HCT116 (cell line): Measurements from ENCODE around the gene CXCL9. TPM values are rescaled to one million over a fixed set of nuclear protein-coding genes. Genes with fewer than 3 reads are reported as not detected.
"Not testable (repeated sequence)": the region's sequence is repeated elsewhere in the genome, so short reads cannot be mapped to it uniquely, and the experiment has no call there.

ENCODE experiments used
- ATAC-seq: fragments of 200-7000 bp; cut with Tn5 transposase; 2 replicates; pipeline ENCODE4 v1.9.1; 2020; ENCODE audit warnings: mild to moderate bottlenecking, moderate library complexity
- BruUV-seq: library from RNA; stranded (reverse); fragments of 400-500 nt; replicated peaks from 2 replicates; lab custom pipeline; 2021; lab: Mats Ljungman, UMichigan
- CTCF ChIA-PET: fragments of 300-600 bp; sonication (Branson Sonifier 250); formaldehyde crosslinking; loops from one replicate; lab custom pipeline; 2021; ENCODE audit warnings: antibody characterized with exemption; lab: Charles Lee
- POLR2A ChIA-PET: fragments of 300-600, 350-600 bp; sonication (Branson Sonifier 250); formaldehyde crosslinking; loops from one replicate; lab custom pipeline; 2021; ENCODE audit warnings: antibody characterized with exemption; lab: Charles Lee
- RAD21 ChIA-PET, 2 experiments: fragments of 300-600 bp; sonication (Branson Sonifier 250); formaldehyde crosslinking; loops; one replicate each; lab custom pipeline; 2023; ENCODE audit warnings: low total read pairs in 2 of 2; ENCODE audit not compliant: uncharacterized antibody in 2 of 2, unreplicated experiment in 2 of 2, low non-redundant PET in 1 of 2; lab: Charles Lee
- DNase-seq: peaks from one replicate; pipeline ENCODE4 v3.0.0-alpha.2; 2010; ENCODE audit warnings: low read depth, low spot score
- H2AFZ ChIP-seq: fragments of 200-600 bp; shearing (Covaris generic), sonication (generic); 2 replicates; pipeline ENCODE4 v1.6.1; 2017; ENCODE audit warnings: low read depth, mixed run types, mixed read lengths, antibody characterized with exemption, low read length; ENCODE audit not compliant: poor library complexity, severe bottlenecking
- H3K27ac ChIP-seq: 2 replicates; pipeline ENCODE4 v1.5.1; 2012; ENCODE audit warnings: low read depth, low read length
- H3K27me3 ChIP-seq: fragments of 200-600 bp; sonication (generic); 2 replicates; pipeline ENCODE4 v1.6.1; 2016; ENCODE audit warnings: mixed run types, low read length, mixed read lengths; ENCODE audit not compliant: insufficient read depth
- H3K36me3 ChIP-seq, 2 experiments: fragments of 200-500 bp in 1 of 2; fragments of 200-600 bp in 1 of 2; sonication (Bioruptor generic) in 1 of 2; sonication (generic) in 1 of 2; 2 replicates each; pipeline versions ENCODE4 v1.5.1 to v1.6.1; 2014 to 2016; ENCODE audit warnings: low read length in 2 of 2, inconsistent platforms in 1 of 2, mixed read lengths in 1 of 2, mixed run types in 1 of 2; ENCODE audit not compliant: insufficient read depth in 2 of 2, control insufficient read depth in 1 of 2
- H3K4me1 ChIP-seq, 2 experiments: fragments of 200-600 bp in 1 of 2; sonication (generic) in 1 of 2; 2 replicates each; pipeline versions ENCODE4 v1.5.1 to v1.6.1; 2012 to 2017; ENCODE audit warnings: low read length in 2 of 2, inconsistent platforms in 1 of 2, mild to moderate bottlenecking in 1 of 2, mixed read lengths in 1 of 2, mixed run types in 1 of 2, moderate library complexity in 1 of 2; ENCODE audit not compliant: insufficient read depth in 2 of 2, control insufficient read depth in 1 of 2
- H3K4me2 ChIP-seq: fragments of 200-600 bp; sonication (generic); 2 replicates; pipeline ENCODE4 v1.6.1; 2017; ENCODE audit warnings: mixed run types, low read length, mixed read lengths
- H3K4me3 ChIP-seq, 2 experiments: fragments of 200-600 bp in 1 of 2; sonication (generic) in 1 of 2; replicated peaks in 1 of 2; 2 replicates each; pipeline ENCODE4 v1.5.1; 2011 to 2016; ENCODE audit warnings: low read length in 2 of 2, control low read depth in 1 of 2, low read depth in 1 of 2, mild to moderate bottlenecking in 1 of 2, mixed read lengths in 1 of 2, mixed run types in 1 of 2
- H3K79me2 ChIP-seq: fragments of 200-600 bp; sonication (generic); 2 replicates; pipeline ENCODE4 v1.6.1; 2017; ENCODE audit warnings: mild to moderate bottlenecking, mixed run types, low read length, moderate library complexity, mixed read lengths; ENCODE audit not compliant: insufficient read depth
- H3K9ac ChIP-seq: fragments of 200-600 bp; sonication (generic); 2 replicates; pipeline ENCODE4 v1.6.1; 2016; ENCODE audit warnings: low read length, mixed read lengths
- H3K9me2 ChIP-seq: fragments of 200-600 bp; sonication (generic), shearing (Covaris generic); 2 replicates; pipeline ENCODE4 v1.6.1; 2017; ENCODE audit warnings: mixed run types, mild to moderate bottlenecking, moderate library complexity; ENCODE audit not compliant: insufficient read depth
- H3K9me3 ChIP-seq, 2 experiments: fragments of 200-500 bp in 1 of 2; fragments of 200-600 bp in 1 of 2; sonication (Bioruptor generic) in 1 of 2; sonication (generic) in 1 of 2; 2 replicates each; pipeline ENCODE4 v1.6.1; 2014 to 2017; ENCODE audit warnings: low read length in 2 of 2, mixed read lengths in 2 of 2, inconsistent platforms in 1 of 2, low read depth in 1 of 2, mild to moderate bottlenecking in 1 of 2, mixed run types in 1 of 2, moderate library complexity in 1 of 2; ENCODE audit not compliant: control insufficient read depth in 1 of 2, insufficient read depth in 1 of 2
- H4K20me1 ChIP-seq: fragments of 200-600 bp; sonication (generic), shearing (Covaris generic); 2 replicates; pipeline ENCODE4 v1.6.1; 2017; ENCODE audit warnings: mixed run types, mild to moderate bottlenecking, moderate library complexity; ENCODE audit not compliant: insufficient read depth
- ATF3 ChIP-seq: IDR thresholded peaks from 2 replicates; pipeline ENCODE4 v1.6.1; 2012
- EGR1 ChIP-seq: IDR thresholded peaks from 2 replicates; pipeline ENCODE4 v1.6.1; 2012; ENCODE audit warnings: low read depth
- ELF1 ChIP-seq: IDR thresholded peaks from 2 replicates; pipeline ENCODE4 v1.6.1; 2012; ENCODE audit warnings: low read depth, borderline replicate concordance
- EZH2phosphoT487 ChIP-seq: fragments of 200-600 bp; IDR thresholded peaks from 2 replicates; pipeline ENCODE4 v1.6.1; 2018; ENCODE audit warnings: antibody characterized with exemption, borderline replicate concordance
- JUND ChIP-seq: IDR thresholded peaks from 2 replicates; pipeline ENCODE4 v1.6.1; 2012
- POLR2AphosphoS5 ChIP-seq: IDR thresholded peaks from 2 replicates; pipeline ENCODE4 v1.6.1; 2011; ENCODE audit warnings: mild to moderate bottlenecking, low read depth, low read length, moderate library complexity
- SP1 ChIP-seq: IDR thresholded peaks from 2 replicates; pipeline ENCODE4 v1.6.1; 2012; ENCODE audit warnings: low read depth
- SRF ChIP-seq: IDR thresholded peaks from 2 replicates; pipeline ENCODE4 v1.6.1; 2012; ENCODE audit warnings: low read depth
- ZBTB33 ChIP-seq: IDR thresholded peaks from 2 replicates; pipeline ENCODE4 v1.6.1; 2011; ENCODE audit warnings: mild to moderate bottlenecking, low read length, moderate library complexity; ENCODE audit not compliant: insufficient replicate concordance; ENCODE audit errors: extremely low read depth
- intact Hi-C: fragments of 100-400 bp; cut with micrococcal nuclease; formaldehyde crosslinking; loops from 2 replicates; pipeline ENCODE4 v1.10.0; 2022
- total RNA-seq: library from RNA; stranded (reverse); gene quantifications from one replicate; pipeline ENCODE4 v1.2.1, GENCODE V29; 2021; ENCODE audit not compliant: unreplicated experiment
- TF ChIP-seq, protein P1 (sequence below): IDR thresholded peaks from 2 replicates; pipeline ENCODE4 v1.6.1; 2012

Gene CXCL9
- total RNA-seq, 1 experiment from 2014 or later = not detected

DNA sequence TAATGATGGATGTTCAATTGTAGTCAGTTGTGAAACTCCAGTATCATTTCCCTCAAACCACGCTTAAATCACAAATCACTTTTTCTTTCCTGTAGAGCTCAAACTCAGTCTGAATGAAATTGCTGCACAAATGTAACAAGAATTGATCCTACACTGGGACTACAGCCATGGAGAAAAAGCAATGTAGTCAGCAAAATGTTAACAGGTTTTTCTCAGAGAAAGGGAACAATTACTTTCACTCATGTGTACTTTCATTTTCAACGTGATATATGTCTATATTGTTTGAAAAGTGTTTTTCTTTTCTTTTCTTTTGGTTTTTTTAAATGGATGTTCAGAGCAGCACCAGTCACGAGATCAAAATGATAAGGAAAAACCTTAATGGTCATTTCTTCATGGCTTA, 39.2 kb downstream of the CXCL9 start:
- CTCF ChIA-PET = no interaction called here
- ATAC-seq = no peak
- H3K4me3 ChIP-seq = no peak overlapping the region
- BruUV-seq = no TSS peak
- TF ChIP-seq ATF3 (no peak), EGR1 (no peak), SP1 (no peak), POLR2AphosphoS5 (no peak), ZBTB33 (no peak), JUND (no peak), ELF1 (no peak)
- TF ChIP-seq, protein P1, sequence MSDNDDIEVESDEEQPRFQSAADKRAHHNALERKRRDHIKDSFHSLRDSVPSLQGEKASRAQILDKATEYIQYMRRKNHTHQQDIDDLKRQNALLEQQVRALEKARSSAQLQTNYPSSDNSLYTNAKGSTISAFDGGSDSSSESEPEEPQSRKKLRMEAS = no peak
- H3K27ac ChIP-seq = no peak overlapping the region
- no peaks in the 10 kb centered on the region for H4K20me1 ChIP-seq
- intact Hi-C loops = no loop called here
- no peaks in the 10 kb centered on the region for H3K4me1 ChIP-seq
- DNase-seq = no peak
- H3K36me3 ChIP-seq = peaks cover 66 to 84% of the 10 kb centered on the region in 2 experiments
- no peaks in the 10 kb centered on the region for H3K27me3 ChIP-seq
- POLR2A ChIA-PET = no interaction called here
- RAD21 ChIA-PET = no interaction called here
- H3K9me2 ChIP-seq = no peaks in the 10 kb centered on the region
- H3K79me2 ChIP-seq = no peaks in the 10 kb centered on the region
- H3K9ac ChIP-seq = no peak overlapping the region
- no peak overlapping the region for H2AFZ ChIP-seq
- peaks cover 0 to 3% of the 10 kb centered on the region in 2 experiments; a peak in 1 of 4 replicates for H3K9me3 ChIP-seq
- H3K4me2 ChIP-seq = no peak overlapping the region

- H3K9me3 ChIP-seq = peaks cover 0 to 3% of the 10 kb centered on the region in 2 experiments; a peak in 1 of 4 replicates
- no peaks in the 10 kb centered on the region for H3K9me2 ChIP-seq
- no TSS peak for BruUV-seq
- no peak overlapping the region for H3K27ac ChIP-seq
- CTCF ChIA-PET = no interaction called here
- H3K79me2 ChIP-seq = no peaks in the 10 kb centered on the region
- ATAC-seq (no peak), DNase-seq (no peak)
- RAD21 ChIA-PET = interaction anchor here in 1 of 2 experiments (0.7 kb wide), 1 partner anchor 344 kb away, joined by 4 read pairs; no protein-coding TSS in a partner anchor
- H3K4me2 ChIP-seq = no peak overlapping the region
- no peak overlapping the region for H3K4me3 ChIP-seq
- intact Hi-C loops = no loop called here
- peaks cover 39 to 74% of the 10 kb centered on the region in 2 experiments for H3K36me3 ChIP-seq
- H3K9ac ChIP-seq = no peak overlapping the region
- H4K20me1 ChIP-seq = 0 out of 2 replicates have a peak, but pooled peaks cover 5% of the 10 kb centered on the region
- TF ChIP-seq EZH2phosphoT487 (no peak), SRF (no peak)
- H3K4me1 ChIP-seq = no peaks in the 10 kb centered on the region
- H2AFZ ChIP-seq = no peak overlapping the region
- no peaks in the 10 kb centered on the region for H3K27me3 ChIP-seq
- POLR2A ChIA-PET = no interaction called here
Measured at GRCh38 chr4:75963558-75963957, 43.8 kb downstream of the CXCL9 start.

DNA sequence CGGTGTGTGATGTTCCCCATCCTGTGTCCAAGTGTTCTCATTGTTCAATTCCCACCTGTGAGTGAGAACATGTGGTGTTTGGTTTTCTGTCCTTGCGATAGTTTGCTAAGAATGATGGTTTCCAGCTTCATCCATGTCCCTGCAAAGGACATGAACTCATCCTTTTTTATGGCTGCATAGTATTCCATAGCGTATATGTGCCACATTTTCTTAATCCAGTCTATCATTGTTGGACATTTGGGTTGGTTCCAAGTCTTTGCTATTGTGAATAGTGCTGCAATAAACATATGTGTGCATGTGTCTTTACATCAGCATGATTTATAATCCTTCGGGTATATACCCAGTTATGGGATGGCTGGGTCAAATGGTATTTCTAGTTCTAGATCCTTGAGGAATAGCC, 45.2 kb downstream of the CXCL9 start:
- POLR2A ChIA-PET, H4K20me1 ChIP-seq, H3K27me3 ChIP-seq, H3K9me3 ChIP-seq, H3K4me2 ChIP-seq, intact Hi-C loops, ATAC-seq, H2AFZ ChIP-seq, H3K9ac ChIP-seq, H3K4me3 ChIP-seq, H3K27ac ChIP-seq, H3K4me1 ChIP-seq, DNase-seq, BruUV-seq, RAD21 ChIA-PET, H3K9me2 ChIP-seq, H3K79me2 ChIP-seq: not testable (repeated sequence)
- peaks cover 40 to 74% of the 10 kb centered on the region in 2 experiments for H3K36me3 ChIP-seq
- CTCF ChIA-PET = interaction anchor here (0.6 kb wide), 1 partner anchor 1083 kb away, joined by 4 read pairs; no protein-coding TSS in a partner anchor
